OCI-LY7 (cell line): ENCODE data around the gene APELA. TPM values are rescaled to one million over a fixed set of nuclear protein-coding genes. Genes with fewer than 3 reads are reported as not detected.
"Not testable (repeated sequence)": the region's sequence is repeated elsewhere in the genome, so short reads cannot be mapped to it uniquely, and the experiment has no call there.

Experiments used
- BruUV-seq: library from RNA; stranded (reverse); fragments of 400-500 nt; replicated peaks from 2 replicates; lab custom pipeline; 2021; lab: Mats Ljungman, UMichigan
- CTCF ChIA-PET: fragments of 300-600 bp; sonication (Branson Sonifier 250); formaldehyde crosslinking; loops from one replicate; lab custom pipeline; 2022; ENCODE audit warnings: antibody characterized with exemption; ENCODE audit not compliant: unreplicated experiment; lab: Charles Lee
- POLR2A ChIA-PET: fragments of 300-600 bp; sonication (Branson Sonifier 250); formaldehyde crosslinking; loops from one replicate; lab custom pipeline; 2022; ENCODE audit warnings: antibody characterized with exemption; lab: Charles Lee
- DNase-seq: peaks from one replicate; pipeline ENCODE4 v3.0.0-alpha.2; 2015; ENCODE audit warnings: low spot score
- H2AFZ ChIP-seq: fragments of 200-600 bp; sonication (generic), shearing (Covaris generic); 2 replicates; pipeline ENCODE4 v1.6.1; 2014; ENCODE audit warnings: mild to moderate bottlenecking, antibody characterized with exemption, low read length, moderate library complexity
- H3K27ac ChIP-seq: fragments of 200-600 bp; sonication (generic); 2 replicates; pipeline ENCODE4 v1.5.1; 2014; ENCODE audit warnings: mixed run types, low read depth, mild to moderate bottlenecking, moderate library complexity, low read length, inconsistent platforms; ENCODE audit not compliant: poor library complexity, severe bottlenecking
- H3K36me3 ChIP-seq: fragments of 200-600 bp; sonication (generic); 2 replicates; pipeline ENCODE4 v1.6.1; 2014; ENCODE audit warnings: mild to moderate bottlenecking, antibody characterized with exemption, low read length, moderate library complexity, mixed read lengths; ENCODE audit not compliant: insufficient read depth
- H3K4me1 ChIP-seq: fragments of 200-600 bp; sonication (generic); 2 replicates; pipeline ENCODE4 v1.5.1; 2014; ENCODE audit warnings: mild to moderate bottlenecking, low read length; ENCODE audit not compliant: insufficient read depth, poor library complexity, severe bottlenecking
- H3K4me2 ChIP-seq: fragments of 200-600 bp; sonication (generic); 2 replicates; pipeline ENCODE4 v1.6.1; 2014; ENCODE audit warnings: mild to moderate bottlenecking, low read length
- H3K4me3 ChIP-seq: fragments of 200-600 bp; sonication (generic); 2 replicates; pipeline ENCODE4 v1.5.1; 2014; ENCODE audit warnings: mild to moderate bottlenecking, low read depth, low read length; ENCODE audit not compliant: poor library complexity, severe bottlenecking
- H3K79me2 ChIP-seq: fragments of 200-600 bp; sonication (generic); 2 replicates; pipeline ENCODE4 v1.6.1; 2016; ENCODE audit warnings: low read depth, mild to moderate bottlenecking, low read length, moderate library complexity, mixed read lengths; ENCODE audit not compliant: insufficient read depth
- H3K9me2 ChIP-seq: fragments of 200-600 bp; sonication (generic); 2 replicates; pipeline ENCODE4 v1.6.1; 2016; ENCODE audit warnings: mild to moderate bottlenecking, low read length, mixed read lengths; ENCODE audit not compliant: insufficient read depth
- H3K9me3 ChIP-seq: fragments of 200-600 bp; sonication (generic); 2 replicates; pipeline ENCODE4 v1.6.1; 2014; ENCODE audit warnings: mild to moderate bottlenecking, mixed run types, low read length, mixed read lengths
- H4K20me1 ChIP-seq: fragments of 200-600 bp; sonication (generic); 2 replicates; pipeline ENCODE4 v1.6.1; 2014; ENCODE audit warnings: mild to moderate bottlenecking, antibody characterized with exemption, low read length, moderate library complexity, mixed read lengths; ENCODE audit not compliant: insufficient read depth
- CTCF ChIP-seq: fragments of 200-600 bp; sonication (generic); conservative IDR thresholded peaks from 2 replicates; pipeline ENCODE4 v1.5.1; 2014; ENCODE audit warnings: mild to moderate bottlenecking, antibody characterized with exemption, low read length, moderate library complexity, mixed read lengths
- EZH2phosphoT487 ChIP-seq: fragments of 200-600 bp; sonication (generic); IDR thresholded peaks from 2 replicates; pipeline ENCODE4 v1.6.1; 2018; ENCODE audit warnings: low read depth, borderline replicate concordance, mild to moderate bottlenecking, mixed run types, antibody characterized with exemption, low read length, moderate library complexity, mixed read lengths
- intact Hi-C: fragments of 100-400 bp; cut with micrococcal nuclease; formaldehyde crosslinking; loops from one replicate; pipeline ENCODE4 v1.10.0; 2022; ENCODE audit not compliant: unreplicated experiment
- total RNA-seq, 2 experiments: library from RNA; depleted of rRNA in 1 of 2; stranded (reverse); fragments of >200 nt in 1 of 2; shearing (Covaris generic) in 1 of 2; gene quantifications; 2 replicates each; pipeline ENCODE4 v1.2.3, GENCODE V29; 2014 to 2022

APELA gene
- total RNA-seq, 2 experiments from 2014 or later: not detected

DNA sequence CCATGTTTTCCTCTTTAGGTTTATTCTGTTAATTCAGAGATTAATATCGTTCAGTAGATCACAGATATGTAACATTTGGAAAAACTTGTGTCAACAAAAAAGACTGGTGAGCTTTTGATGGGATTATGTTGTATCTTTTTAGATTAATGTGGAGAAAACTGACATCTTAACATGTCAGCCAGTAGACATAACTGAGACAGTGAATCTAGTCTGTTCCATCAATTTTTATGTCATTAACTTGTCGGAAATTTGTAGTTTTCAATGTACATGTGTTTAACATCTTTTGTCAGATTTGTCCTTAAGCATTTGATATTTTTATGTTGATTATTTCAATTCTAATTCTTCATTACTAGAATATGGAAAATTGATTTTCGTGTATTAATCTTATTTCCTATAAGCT is 42.0 kb downstream of the APELA start:
- no peak overlapping the region for H3K27ac ChIP-seq
- CTCF ChIA-PET: no interaction called here
- intact Hi-C loops: no loop called here
- TF ChIP-seq EZH2phosphoT487 (no peak), CTCF (no peak)
- DNase-seq: no peak
- no TSS peak for BruUV-seq
- H3K79me2 ChIP-seq: no peaks in the 10 kb centered on the region
- H3K36me3 ChIP-seq: no peaks in the 10 kb centered on the region
- no peaks in the 10 kb centered on the region for H3K9me2 ChIP-seq
- POLR2A ChIA-PET: interaction anchor here (0.7 to 1.1 kb wide), 2 partner anchors 39 to 50 kb away, joined by 3 read pairs; no protein-coding TSS in a partner anchor
- H3K4me2 ChIP-seq: no peak overlapping the region
- no peak overlapping the region for H3K4me3 ChIP-seq
- no peaks in the 10 kb centered on the region for H4K20me1 ChIP-seq
- H2AFZ ChIP-seq: no peak overlapping the region
- no peaks in the 10 kb centered on the region for H3K4me1 ChIP-seq
- H3K9me3 ChIP-seq: no peaks in the 10 kb centered on the region

DNA sequence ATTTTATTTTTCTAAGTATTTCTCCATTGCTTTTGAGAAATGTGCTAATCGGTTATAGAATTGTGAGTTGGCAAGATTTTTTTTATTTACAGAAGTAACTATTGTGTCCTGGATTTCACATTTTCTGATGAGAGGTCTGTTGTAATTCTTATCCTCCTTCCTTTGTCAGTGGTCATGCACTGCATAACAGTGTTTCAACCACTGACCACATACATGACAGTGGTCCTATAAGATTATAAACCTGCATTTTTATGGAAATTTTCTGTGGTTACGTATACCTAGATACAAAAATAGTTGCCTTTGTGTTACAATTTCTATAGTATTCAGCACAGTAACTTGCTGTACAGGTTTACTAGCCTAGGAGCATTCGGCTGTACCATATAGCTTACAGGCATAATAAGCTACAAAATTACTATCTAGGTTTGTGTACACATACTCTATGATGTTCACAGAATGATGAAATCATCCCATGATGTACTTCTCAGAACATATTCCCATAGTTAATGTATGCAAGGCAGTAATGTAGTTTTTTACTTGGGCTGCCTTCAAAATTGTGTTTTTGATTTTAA is 47.8 kb downstream of the APELA start:
- Histone ChIP-seq H3K4me1 (no peaks in the 10 kb centered on the region), H3K9me3 (no peaks in the 10 kb centered on the region), H3K27ac (no peak overlapping the region), H2AFZ (no peak overlapping the region), H3K4me3 (no peak overlapping the region), H4K20me1 (no peaks in the 10 kb centered on the region), H3K36me3 (no peaks in the 10 kb centered on the region), H3K9me2 (no peaks in the 10 kb centered on the region), H3K79me2 (no peaks in the 10 kb centered on the region), H3K4me2 (no peak overlapping the region)
- ChIA-PET POLR2A (no interaction called here), CTCF (no interaction called here)
- TF ChIP-seq EZH2phosphoT487 (no peak), CTCF (no peak)
- BruUV-seq: no TSS peak
- no peak for DNase-seq
- intact Hi-C loops: no loop called here

DNA sequence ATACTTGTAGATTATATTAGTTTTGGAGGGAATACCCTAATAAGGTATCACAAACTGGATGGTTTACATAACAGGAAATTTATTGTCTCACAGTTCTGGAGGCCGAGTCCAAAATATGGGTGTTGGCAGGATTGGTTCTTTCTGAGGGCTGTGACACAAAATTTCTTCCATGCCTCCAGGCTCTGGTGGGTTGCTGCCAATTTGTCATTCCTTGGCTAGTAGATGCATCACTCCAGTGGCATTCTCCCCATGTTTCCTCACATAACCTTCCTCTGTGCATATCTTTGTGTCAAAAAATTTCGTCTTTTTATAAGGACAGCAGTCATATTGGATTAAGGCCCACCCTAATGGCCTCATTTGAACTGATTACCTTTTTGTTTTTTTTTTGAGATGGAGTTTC is 49.3 kb downstream of the APELA start:
- Histone ChIP-seq H3K4me1 (no peaks in the 10 kb centered on the region), H3K27ac (no peak overlapping the region), H3K36me3 (no peaks in the 10 kb centered on the region), H4K20me1 (no peaks in the 10 kb centered on the region), H3K9me3 (no peaks in the 10 kb centered on the region), H3K4me2 (no peak overlapping the region), H3K9me2 (no peaks in the 10 kb centered on the region), H2AFZ (no peak overlapping the region), H3K79me2 (no peaks in the 10 kb centered on the region), H3K4me3 (no peak overlapping the region)
- ChIA-PET CTCF (no interaction called here), POLR2A (interaction anchor here (0.7 kb wide), 1 partner anchor 223 kb away, joined by 3 read pairs; no protein-coding TSS in a partner anchor)
- TF ChIP-seq EZH2phosphoT487: no peak
- no peak for TF ChIP-seq CTCF
- no peak for DNase-seq
- BruUV-seq: no TSS peak
- intact Hi-C loops: no loop called here

DNA sequence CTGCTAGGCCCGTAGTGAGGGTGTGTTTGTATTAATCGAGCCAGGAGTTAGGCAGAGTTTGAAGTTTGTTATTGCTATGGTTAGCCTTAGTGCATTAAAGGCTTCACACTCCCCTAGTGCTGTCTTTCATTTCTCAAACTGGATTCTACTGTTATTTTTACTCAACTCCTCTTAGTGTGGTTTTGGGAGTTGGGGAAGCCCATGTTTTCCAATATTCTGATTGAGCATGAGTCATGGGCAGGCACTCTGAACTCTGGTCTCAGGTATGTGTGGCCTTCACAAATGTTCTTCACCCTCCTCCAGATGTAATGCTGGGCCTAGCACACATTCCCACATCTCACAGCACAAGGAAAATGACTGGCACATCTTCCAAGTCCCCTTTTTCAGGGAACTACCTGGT is 50.1 kb downstream of the APELA start:
- DNase-seq, H3K4me3 ChIP-seq, H3K36me3 ChIP-seq, H3K9me3 ChIP-seq, H3K79me2 ChIP-seq, H2AFZ ChIP-seq, H3K27ac ChIP-seq, H3K9me2 ChIP-seq, POLR2A ChIA-PET, BruUV-seq, H3K4me2 ChIP-seq, CTCF ChIA-PET, intact Hi-C loops, H4K20me1 ChIP-seq, H3K4me1 ChIP-seq: not testable (repeated sequence)
